CD4-positive, alpha-beta memory T cell (primary cell): Measurements from ENCODE around the gene KCTD15. TPM values are rescaled to one million over a fixed set of nuclear protein-coding genes. Genes with fewer than 3 reads are reported as not detected.
A peak's percentile ranks its signal among the peaks of the same experiment; 100 is the strongest.

Experiments used
- CTCF ChIA-PET: fragments of 350-600 bp; sonication (Branson Sonifier 250); formaldehyde crosslinking; loops from one replicate; lab custom pipeline; 2021; ENCODE audit warnings: inconsistent platforms; ENCODE audit not compliant: partially characterized antibody; lab: Charles Lee
- POLR2A ChIA-PET: fragments of 350-600 bp; sonication (Branson Sonifier 250); formaldehyde crosslinking; loops from one replicate; lab custom pipeline; 2021; ENCODE audit not compliant: partially characterized antibody; lab: Charles Lee
- DNase-seq, 5 donors: peaks; one replicate each; pipeline versions ENCODE4 v3.0.0 to v3.0.0-alpha.2; 2020 to 2022; ENCODE audit warnings: mixed read lengths in 1 of 5
- H3K27ac ChIP-seq: one replicate; pipeline ENCODE4 v1.7.0; 2013; ENCODE audit warnings: low read depth, low read length
- H3K27me3 ChIP-seq: 2 replicates; pipeline ENCODE4 v1.7.0; 2013; ENCODE audit warnings: mild to moderate bottlenecking, low read length, moderate library complexity; ENCODE audit not compliant: insufficient read depth
- H3K36me3 ChIP-seq: 2 replicates; pipeline ENCODE4 v1.7.0; 2013; ENCODE audit warnings: mild to moderate bottlenecking, low read length, moderate library complexity; ENCODE audit not compliant: insufficient read depth
- H3K4me1 ChIP-seq: 2 replicates; pipeline ENCODE4 v1.7.0; 2013; ENCODE audit warnings: mild to moderate bottlenecking, low read length, moderate library complexity; ENCODE audit not compliant: insufficient read depth
- H3K4me3 ChIP-seq, 2 donors: one replicate each; pipeline ENCODE4 v1.7.0; 2013; ENCODE audit warnings: low read length in 2 of 2, mild to moderate bottlenecking in 1 of 2
- H3K9me3 ChIP-seq, 2 donors: one replicate each; pipeline ENCODE4 v1.7.0; 2013; ENCODE audit warnings: low read length in 2 of 2, control low read depth in 1 of 2; ENCODE audit not compliant: control insufficient read depth in 1 of 2
- H3K27ac Mint-ChIP-seq, 7 donors: one replicate each; pipeline ENCODE4 v1.8.0; 2020 to 2021; ENCODE audit warnings: mixed read lengths in 7 of 7, mild to moderate bottlenecking in 6 of 7, inconsistent platforms in 3 of 7, moderate library complexity in 3 of 7
- H3K27me3 Mint-ChIP-seq, 2 donors: one replicate each; pipeline ENCODE4 v1.8.0; 2020 to 2021; ENCODE audit warnings: mixed read lengths in 2 of 2
- H3K36me3 Mint-ChIP-seq, 2 donors: one replicate each; pipeline ENCODE4 v1.8.0; 2020 to 2021; ENCODE audit warnings: mixed read lengths in 2 of 2, inconsistent platforms in 1 of 2, mild to moderate bottlenecking in 1 of 2
- H3K4me1 Mint-ChIP-seq, 4 donors: one replicate each; pipeline ENCODE4 v1.8.0; 2020 to 2021; ENCODE audit warnings: mixed read lengths in 4 of 4, mild to moderate bottlenecking in 1 of 4
- H3K4me3 Mint-ChIP-seq, 8 donors: one replicate each; pipeline ENCODE4 v1.8.0; 2020 to 2021; ENCODE audit warnings: mixed read lengths in 8 of 8, mild to moderate bottlenecking in 7 of 8, moderate library complexity in 6 of 8, inconsistent platforms in 3 of 8
- H3K9me3 Mint-ChIP-seq, 8 donors: one replicate each; pipeline ENCODE4 v1.8.0; 2020 to 2021; ENCODE audit warnings: mixed read lengths in 8 of 8, mild to moderate bottlenecking in 5 of 8, inconsistent platforms in 3 of 8, moderate library complexity in 1 of 8
- intact Hi-C: fragments of 100-400 bp; cut with micrococcal nuclease; formaldehyde crosslinking; loops from one replicate; pipeline ENCODE4 v1.15.1; 2023
- polyA plus RNA-seq, 2 donors: library from polyadenylated mRNA; unstranded; fragments of 300-500 nt; fragmentation: Illumina TruSeq; gene quantifications; one replicate each; pipeline ENCODE4 v1.2.3, GENCODE V29; 2021
- total RNA-seq, 2 experiments: library from RNA; stranded (reverse); gene quantifications; one replicate each; pipeline ENCODE4 v1.2.3, GENCODE V29; 2021

KCTD15 gene
- total and polyA plus RNA-seq, 4 experiments from 2014 or later, result 0.68 to 11.0 (median 5.8) TPM

DNA sequence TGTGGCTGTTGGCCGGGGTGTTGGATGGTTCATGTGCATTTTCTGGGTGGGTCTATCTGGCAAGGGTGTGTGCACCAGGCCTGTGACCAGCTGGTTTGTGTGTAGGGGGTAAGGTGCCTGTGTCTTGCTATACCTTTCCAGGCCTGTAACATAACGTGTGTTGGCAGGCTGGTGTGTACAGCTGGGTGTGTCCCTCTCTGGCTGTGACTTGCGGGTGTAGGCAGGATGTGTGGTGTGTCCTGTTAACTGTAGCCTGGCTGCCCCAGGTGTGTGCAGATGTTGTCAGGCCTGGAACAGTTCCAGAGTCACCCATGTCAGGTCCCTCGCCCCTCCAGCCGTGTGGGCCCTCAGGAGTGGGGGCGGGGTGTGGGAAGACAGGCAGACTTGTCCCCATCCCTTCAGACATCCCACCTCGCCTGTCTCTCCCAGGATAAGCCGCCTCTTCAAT is 9.8 kb downstream of the KCTD15 start:
- Histone ChIP-seq H3K36me3 (no peaks in the 10 kb centered on the region), H3K4me1 (peaks cover 18% of the 10 kb centered on the region), H3K9me3 (no peaks in the 10 kb centered on the region), H3K4me3 (peak overlapping the region in 1 of 2 donors; percentile 5), H3K27ac (no peak overlapping the region), H3K27me3 (no peaks in the 10 kb centered on the region)
- Mint-ChIP-seq H3K4me3 (peak overlapping the region in 7 of 8 donors; percentile 7 to 74 (median 67)), H3K9me3 (no peaks in the 10 kb centered on the region), H3K4me1 (peaks cover 12 to 24% (median 15%) of the 10 kb centered on the region in 4 donors), H3K27me3 (no peaks in the 10 kb centered on the region), H3K27ac (peak overlapping the region in 6 of 7 donors; percentile 25 to 81 (median 76)), H3K36me3 (peaks cover 0 to 3% of the 10 kb centered on the region in 2 donors)
- intact Hi-C loops, result no loop called here
- CTCF ChIA-PET, result interaction anchor here (1.1 to 1.6 kb wide), 3 partner anchors 9 to 28 kb away, joined by 3 to 5 read pairs (median 4); no protein-coding TSS in a partner anchor
- POLR2A ChIA-PET, result interaction anchor here (0.5 to 3.4 kb wide), 3 partner anchors 9 to 13 kb away, joined by 3 to 18 read pairs (median 18); partner anchors contain the start of gene KCTD15
- DNase-seq, result peak in 2 of 5 donors; percentile 31 to 38

DNA sequence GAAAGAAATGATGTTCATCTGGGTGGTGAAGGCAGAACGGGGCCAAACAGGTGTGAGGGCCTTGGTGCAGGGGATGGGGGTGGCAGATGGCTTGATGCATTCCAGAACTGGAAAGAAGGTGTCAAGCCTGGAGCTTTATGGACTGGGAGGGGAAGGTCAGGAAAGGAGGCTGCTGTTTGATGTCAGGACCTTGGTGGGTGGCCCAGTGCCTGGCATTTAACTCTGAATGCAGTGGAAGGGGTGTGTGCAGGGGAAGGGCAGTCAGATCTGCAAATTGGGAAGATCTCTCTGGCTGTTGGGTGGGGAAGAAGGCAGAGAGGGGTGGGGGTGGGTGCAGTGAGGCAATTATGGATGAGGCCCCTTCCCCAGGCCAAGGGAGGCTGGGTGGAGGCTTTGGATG is 11.7 kb downstream of the KCTD15 start:
- POLR2A ChIA-PET, result no interaction called here
- Histone ChIP-seq H3K36me3 (no peaks in the 10 kb centered on the region), H3K9me3 (no peaks in the 10 kb centered on the region), H3K27ac (no peak overlapping the region), H3K27me3 (no peaks in the 10 kb centered on the region), H3K4me3 (no peak overlapping the region), H3K4me1 (peaks cover 18% of the 10 kb centered on the region)
- intact Hi-C loops, result no loop called here
- Mint-ChIP-seq H3K4me3 (no peak overlapping the region), H3K4me1 (peaks cover 12 to 24% (median 15%) of the 10 kb centered on the region in 4 donors), H3K36me3 (peaks cover 0 to 3% of the 10 kb centered on the region in 2 donors), H3K27ac (peak overlapping the region in 3 of 7 donors; percentile 9 to 78 (median 52)), H3K9me3 (no peaks in the 10 kb centered on the region), H3K27me3 (no peaks in the 10 kb centered on the region)
- CTCF ChIA-PET, result interaction anchor here (1.0 kb wide), 1 partner anchor 30 kb away, joined by 3 read pairs; no protein-coding TSS in a partner anchor
- no peak for DNase-seq

DNA sequence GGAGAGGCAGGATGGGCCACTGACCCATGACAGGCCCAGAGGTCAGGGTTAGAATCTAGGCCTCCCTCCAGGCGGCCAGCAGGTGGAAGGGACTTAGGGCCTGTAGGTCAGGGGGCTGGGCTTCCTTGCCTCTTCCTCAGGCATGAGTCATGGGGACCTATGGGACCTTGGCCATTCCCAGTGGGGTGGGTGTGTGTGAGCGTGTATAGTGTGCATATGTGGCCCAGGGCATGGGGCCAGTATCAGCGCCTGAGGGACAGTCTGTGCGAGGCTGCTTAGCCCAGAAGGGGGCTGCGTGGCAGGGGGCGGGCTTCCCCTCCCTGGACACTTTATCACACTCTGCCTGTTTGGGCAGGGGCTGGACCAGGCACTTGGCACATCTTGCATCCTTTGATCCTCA is 13.3 kb downstream of the KCTD15 start:
- POLR2A ChIA-PET, result interaction anchor here (0.5 kb wide), 1 partner anchor 13 kb away, joined by 3 read pairs; the partner anchor contains the start of gene KCTD15
- Mint-ChIP-seq H3K36me3 (peaks cover 0 to 3% of the 10 kb centered on the region in 2 donors), H3K27me3 (no peaks in the 10 kb centered on the region), H3K9me3 (no peaks in the 10 kb centered on the region), H3K4me1 (peaks cover 12 to 24% (median 15%) of the 10 kb centered on the region in 4 donors), H3K4me3 (no peak overlapping the region), H3K27ac (no peak overlapping the region)
- CTCF ChIA-PET, result no interaction called here
- no peaks in the 10 kb centered on the region for H3K36me3 ChIP-seq
- no peak overlapping the region for H3K4me3 ChIP-seq
- no peaks in the 10 kb centered on the region for H3K9me3 ChIP-seq
- DNase-seq, result no peak
- intact Hi-C loops, result no loop called here
- H3K4me1 ChIP-seq, result peaks cover 18% of the 10 kb centered on the region
- no peaks in the 10 kb centered on the region for H3K27me3 ChIP-seq
- no peak overlapping the region for H3K27ac ChIP-seq

DNA sequence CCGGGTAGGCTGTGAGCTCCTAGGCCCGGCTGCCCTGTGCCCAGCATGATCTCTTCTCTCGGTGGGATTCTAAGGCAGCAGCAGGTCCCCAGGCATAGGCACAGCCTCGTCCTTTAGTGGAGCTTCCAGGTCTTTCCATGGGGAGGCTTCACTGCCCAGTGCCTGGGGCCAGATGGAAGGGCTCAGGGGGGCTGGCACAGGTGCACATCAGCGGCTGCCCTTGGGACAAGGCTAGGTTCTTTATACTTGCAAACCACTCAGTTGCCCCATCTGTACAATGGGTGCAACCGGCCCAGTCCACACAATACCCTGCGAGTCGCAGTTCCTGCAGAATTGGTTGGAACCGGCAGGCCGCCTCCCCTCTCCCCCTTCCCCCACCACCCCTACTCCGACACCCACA is 14.2 kb downstream of the KCTD15 start:
- no peak for DNase-seq
- Histone ChIP-seq H3K27ac (no peak overlapping the region), H3K36me3 (no peaks in the 10 kb centered on the region), H3K27me3 (no peaks in the 10 kb centered on the region), H3K9me3 (no peaks in the 10 kb centered on the region), H3K4me3 (no peak overlapping the region), H3K4me1 (peaks cover 13% of the 10 kb centered on the region)
- Mint-ChIP-seq H3K4me3 (no peak overlapping the region), H3K4me1 (peaks cover 12 to 21% (median 16%) of the 10 kb centered on the region in 4 donors), H3K9me3 (no peaks in the 10 kb centered on the region), H3K36me3 (peaks cover 0 to 3% of the 10 kb centered on the region in 2 donors), H3K27me3 (no peaks in the 10 kb centered on the region), H3K27ac (no peak overlapping the region)
- intact Hi-C loops, result no loop called here
- ChIA-PET CTCF (no interaction called here), POLR2A (interaction anchor here (0.5 kb wide), 1 partner anchor 14 kb away, joined by 3 read pairs; the partner anchor contains the start of gene KCTD15)

DNA sequence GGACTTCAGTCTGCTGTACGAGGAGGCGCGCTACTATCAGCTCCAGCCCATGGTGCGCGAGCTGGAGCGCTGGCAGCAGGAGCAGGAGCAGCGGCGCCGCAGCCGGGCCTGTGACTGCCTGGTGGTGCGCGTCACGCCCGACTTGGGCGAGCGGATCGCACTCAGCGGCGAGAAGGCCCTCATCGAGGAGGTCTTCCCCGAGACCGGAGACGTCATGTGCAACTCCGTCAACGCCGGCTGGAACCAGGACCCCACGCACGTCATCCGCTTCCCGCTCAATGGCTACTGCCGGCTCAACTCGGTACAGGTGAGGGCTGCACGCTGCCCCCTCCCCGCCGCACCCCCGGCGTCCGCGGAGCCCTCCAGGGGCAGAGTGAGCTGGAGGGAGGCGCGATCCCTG is 14.6 kb downstream of the KCTD15 start:
- no peaks in the 10 kb centered on the region for H3K9me3 Mint-ChIP-seq
- no peak overlapping the region for H3K27ac Mint-ChIP-seq
- Histone ChIP-seq H3K36me3 (no peaks in the 10 kb centered on the region), H3K9me3 (no peaks in the 10 kb centered on the region), H3K27ac (no peak overlapping the region), H3K4me1 (peaks cover 9% of the 10 kb centered on the region), H3K27me3 (no peaks in the 10 kb centered on the region), H3K4me3 (no peak overlapping the region)
- intact Hi-C loops, result no loop called here
- POLR2A ChIA-PET, result no interaction called here
- peaks cover 7 to 17% (median 12%) of the 10 kb centered on the region in 4 donors for H3K4me1 Mint-ChIP-seq
- no peak for DNase-seq
- H3K4me3 Mint-ChIP-seq, result no peak overlapping the region
- peaks cover 0 to 3% of the 10 kb centered on the region in 2 donors for H3K36me3 Mint-ChIP-seq
- H3K27me3 Mint-ChIP-seq, result no peaks in the 10 kb centered on the region
- CTCF ChIA-PET, result no interaction called here

DNA sequence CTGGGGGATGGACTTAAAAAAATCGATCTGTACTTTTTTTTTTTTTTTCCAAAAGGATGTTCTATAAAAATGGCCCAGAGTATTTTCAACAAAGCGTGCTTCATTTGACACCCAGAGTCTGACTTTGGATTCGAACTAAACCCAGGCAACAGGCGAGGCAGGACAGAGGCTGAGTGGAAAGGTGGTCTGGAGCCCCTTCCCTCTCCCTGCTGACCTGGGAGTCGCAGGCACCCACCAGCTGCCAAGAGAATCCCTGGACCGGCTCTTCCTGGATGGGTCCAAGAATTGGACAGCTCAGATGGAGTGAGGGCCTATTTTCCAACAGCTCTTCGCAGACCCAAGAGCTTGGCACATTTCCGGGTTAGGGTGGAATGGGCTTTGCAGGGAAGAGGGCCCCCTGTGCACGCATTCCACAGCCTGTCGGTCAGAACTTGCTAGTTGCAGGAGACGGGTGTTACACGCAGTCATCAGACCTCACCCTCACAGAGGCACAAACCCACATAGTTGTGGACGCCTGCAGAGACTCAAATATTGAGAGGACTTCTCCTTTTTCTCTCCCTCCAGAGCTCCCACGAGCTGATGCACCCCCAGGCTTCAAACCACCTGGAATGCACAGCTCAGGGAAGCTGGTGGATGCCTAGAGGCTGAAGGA is 15.2 kb downstream of the KCTD15 start:
- Histone ChIP-seq H3K9me3 (no peaks in the 10 kb centered on the region), H3K27ac (no peak overlapping the region), H3K4me1 (peaks cover 3% of the 10 kb centered on the region), H3K27me3 (no peaks in the 10 kb centered on the region), H3K4me3 (no peak overlapping the region), H3K36me3 (no peaks in the 10 kb centered on the region)
- peaks cover 3 to 12% (median 7%) of the 10 kb centered on the region in 4 donors for H3K4me1 Mint-ChIP-seq
- no peak overlapping the region for H3K27ac Mint-ChIP-seq
- ChIA-PET CTCF (no interaction called here), POLR2A (no interaction called here)
- H3K27me3 Mint-ChIP-seq, result no peaks in the 10 kb centered on the region
- intact Hi-C loops, result no loop called here
- no peaks in the 10 kb centered on the region for H3K9me3 Mint-ChIP-seq
- peaks cover 0 to 3% of the 10 kb centered on the region in 2 donors for H3K36me3 Mint-ChIP-seq
- no peak for DNase-seq
- H3K4me3 Mint-ChIP-seq, result no peak overlapping the region

DNA sequence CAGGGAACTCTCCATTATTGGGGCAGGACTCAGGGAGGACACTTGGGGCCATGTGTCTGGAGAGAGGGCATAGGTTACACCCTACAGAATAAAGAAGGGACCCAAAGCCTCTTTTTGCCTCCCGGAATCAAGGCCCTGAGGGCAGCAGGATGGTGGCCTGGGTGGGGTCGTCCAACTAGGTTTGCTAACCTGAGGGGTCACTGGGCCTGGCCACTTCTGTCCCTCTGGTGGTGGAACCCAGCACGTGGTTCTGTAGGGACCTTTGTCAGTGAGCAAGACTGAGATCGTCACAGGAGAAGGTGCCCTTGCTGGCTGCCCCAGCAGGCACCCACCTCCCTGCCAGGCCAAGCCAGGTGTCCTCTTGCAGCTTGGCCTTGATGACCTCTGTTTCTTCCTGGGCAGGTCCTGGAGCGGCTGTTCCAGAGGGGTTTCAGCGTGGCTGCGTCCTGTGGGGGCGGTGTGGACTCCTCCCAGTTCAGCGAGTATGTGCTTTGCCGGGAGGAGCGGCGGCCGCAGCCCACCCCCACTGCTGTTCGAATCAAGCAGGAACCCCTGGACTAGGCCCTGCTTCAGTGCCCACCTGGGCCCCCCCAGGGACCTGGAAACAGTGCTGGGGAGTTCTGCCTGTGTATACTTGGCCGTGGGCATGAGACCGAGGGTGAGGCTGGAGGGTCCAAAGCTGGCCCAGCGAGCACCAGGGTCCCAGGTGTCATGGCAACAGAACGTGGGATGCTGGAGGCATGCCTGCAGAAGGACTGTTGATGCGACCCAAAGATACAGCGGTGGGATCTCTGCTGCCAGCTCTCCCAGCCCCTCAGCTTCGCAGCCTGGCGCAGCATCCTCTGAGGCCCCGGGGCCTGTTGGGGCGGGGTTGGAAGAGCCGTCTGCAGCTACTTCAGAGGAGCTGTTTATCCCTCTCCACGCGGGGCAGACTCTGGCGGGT is 16.0 kb downstream of the KCTD15 start:
- Histone ChIP-seq H3K36me3 (no peaks in the 10 kb centered on the region), H3K4me1 (no peaks in the 10 kb centered on the region), H3K27me3 (no peaks in the 10 kb centered on the region), H3K9me3 (no peaks in the 10 kb centered on the region), H3K4me3 (no peak overlapping the region), H3K27ac (no peak overlapping the region)
- ChIA-PET POLR2A (no interaction called here), CTCF (no interaction called here)
- DNase-seq, result no peak
- Mint-ChIP-seq H3K4me3 (no peak overlapping the region), H3K4me1 (peaks cover 3 to 18% (median 9%) of the 10 kb centered on the region in 4 donors), H3K27me3 (no peaks in the 10 kb centered on the region), H3K9me3 (no peaks in the 10 kb centered on the region), H3K27ac (no peak overlapping the region), H3K36me3 (peaks cover 0 to 3% of the 10 kb centered on the region in 2 donors)
- intact Hi-C loops, result no loop called here
